ENCODE results near the gene POMC.
"Not testable (repeated sequence)": the region's sequence is repeated elsewhere in the genome, so short reads cannot be mapped to it uniquely, and the experiment has no call there.

GRCh38 chr2:25127071-25127470 lies 41.3 kb downstream of the POMC start:
- not testable (repeated sequence) for TF ChIP-seq CTCF (conservative IDR thresholded peaks at IDR 0.05); ZFX (IDR thresholded peaks at IDR 0.05)

All from C4-2B (cell line).